HepG2 (cell line): ENCODE data around the gene AXIN1. TPM values are rescaled to one million over a fixed set of nuclear protein-coding genes. Genes with fewer than 3 reads are reported as not detected.

Source experiments
- ARNT2 ChIP-seq: sonication (generic); formaldehyde crosslinking; IDR thresholded peaks from 2 replicates; pipeline ENCODE4 v1.8.0; 2022; ENCODE audit warnings: mild to moderate bottlenecking, low read depth, missing genetic modification reagents, moderate library complexity
- IKZF4 ChIP-seq: sonication (generic); formaldehyde crosslinking; IDR thresholded peaks from 2 replicates; pipeline ENCODE4 v1.5.1; 2020; ENCODE audit warnings: borderline replicate concordance, mild to moderate bottlenecking, low read depth, missing genetic modification reagents; ENCODE audit errors: not compliant biosample characterization
- KAT8 ChIP-seq: IDR thresholded peaks from 2 replicates; pipeline ENCODE4 v1.6.1; 2016; ENCODE audit warnings: missing genetic modification reagents, missing compliant biosample characterization
- MEIS2 ChIP-seq: sonication (generic); formaldehyde crosslinking; IDR thresholded peaks from 2 replicates; pipeline ENCODE4 v1.9.0; 2021; ENCODE audit warnings: mild to moderate bottlenecking, missing genetic modification reagents
- NRL ChIP-seq: sonication (generic); formaldehyde crosslinking; IDR thresholded peaks from 2 replicates; pipeline ENCODE4 v1.5.0; 2020; ENCODE audit warnings: missing genetic modification reagents, mild to moderate bottlenecking, moderate library complexity, borderline replicate concordance
- PHF21A ChIP-seq: sonication (generic); formaldehyde crosslinking; IDR thresholded peaks from 2 replicates; pipeline ENCODE4 v1.5.0; 2020; ENCODE audit warnings: mild to moderate bottlenecking, missing genetic modification reagents
- SSRP1 ChIP-seq: IDR thresholded peaks from 2 replicates; pipeline ENCODE4 v1.6.1; 2016; ENCODE audit warnings: control low read depth
- ZNF709 ChIP-seq: sonication (generic); formaldehyde crosslinking; IDR thresholded peaks from 2 replicates; pipeline ENCODE4 v1.5.0; 2020; ENCODE audit warnings: mild to moderate bottlenecking, missing genetic modification reagents
- polyA plus RNA-seq, 8 experiments: library from polyadenylated mRNA; depleted of rRNA in 3 of 8; stranded (reverse) in 7 of 8; unstranded in 1 of 8; fragments of >200 nt; fragmentation: Illumina TruSeq in 4 of 8; extraction: Trizol in 4 of 8; gene quantifications; 2 replicates each; pipeline versions ENCODE4 v1.2.1 to v1.2.3, GENCODE V29; 2011 to 2016; ENCODE audit warnings: low read depth in 4 of 8, missing spikeins in 1 of 8, mixed read lengths in 1 of 8; ENCODE audit not compliant: insufficient read depth in 1 of 8
- total RNA-seq, 5 experiments: library from RNA; depleted of rRNA; stranded (reverse); fragments of >200 nt; fragmentation: Illumina TruSeq; extraction: Trizol; gene quantifications; 2 replicates each; pipeline ENCODE4 v1.2.3, GENCODE V29; 2016; ENCODE audit warnings: low read depth in 1 of 5
- TF ChIP-seq, protein P1 (sequence below): sonication (generic); formaldehyde crosslinking; IDR thresholded peaks from 2 replicates; pipeline ENCODE4; 2020; ENCODE audit warnings: missing genetic modification reagents, mild to moderate bottlenecking, borderline replicate concordance
- TF ChIP-seq, protein P2 (sequence below): sonication (generic); formaldehyde crosslinking; IDR thresholded peaks from 2 replicates; pipeline ENCODE4 v1.8.1; 2023; ENCODE audit warnings: mild to moderate bottlenecking, missing genetic modification reagents
- TF ChIP-seq, protein P3 (sequence below): IDR thresholded peaks from 2 replicates; pipeline ENCODE4 v1.4.0; 2020; ENCODE audit warnings: mild to moderate bottlenecking, missing genetic modification reagents
- TF ChIP-seq, protein P4 (sequence below): sonication (generic); formaldehyde crosslinking; IDR thresholded peaks from 2 replicates; pipeline ENCODE4 v1.9.0; 2021; ENCODE audit warnings: missing genetic modification reagents, mild to moderate bottlenecking, borderline replicate concordance
- TF ChIP-seq, protein P5 (sequence below): sonication (generic); formaldehyde crosslinking; IDR thresholded peaks from 2 replicates; pipeline ENCODE4 v1.5.1; 2020; ENCODE audit warnings: mild to moderate bottlenecking, missing genetic modification reagents, moderate library complexity

The AXIN1 gene
- total and polyA plus RNA-seq, 2 of the 13 experiments (the other 11 are each of a cell fraction or from before 2014, with no cell fraction given), result 24.0 to 26.0 TPM

DNA sequence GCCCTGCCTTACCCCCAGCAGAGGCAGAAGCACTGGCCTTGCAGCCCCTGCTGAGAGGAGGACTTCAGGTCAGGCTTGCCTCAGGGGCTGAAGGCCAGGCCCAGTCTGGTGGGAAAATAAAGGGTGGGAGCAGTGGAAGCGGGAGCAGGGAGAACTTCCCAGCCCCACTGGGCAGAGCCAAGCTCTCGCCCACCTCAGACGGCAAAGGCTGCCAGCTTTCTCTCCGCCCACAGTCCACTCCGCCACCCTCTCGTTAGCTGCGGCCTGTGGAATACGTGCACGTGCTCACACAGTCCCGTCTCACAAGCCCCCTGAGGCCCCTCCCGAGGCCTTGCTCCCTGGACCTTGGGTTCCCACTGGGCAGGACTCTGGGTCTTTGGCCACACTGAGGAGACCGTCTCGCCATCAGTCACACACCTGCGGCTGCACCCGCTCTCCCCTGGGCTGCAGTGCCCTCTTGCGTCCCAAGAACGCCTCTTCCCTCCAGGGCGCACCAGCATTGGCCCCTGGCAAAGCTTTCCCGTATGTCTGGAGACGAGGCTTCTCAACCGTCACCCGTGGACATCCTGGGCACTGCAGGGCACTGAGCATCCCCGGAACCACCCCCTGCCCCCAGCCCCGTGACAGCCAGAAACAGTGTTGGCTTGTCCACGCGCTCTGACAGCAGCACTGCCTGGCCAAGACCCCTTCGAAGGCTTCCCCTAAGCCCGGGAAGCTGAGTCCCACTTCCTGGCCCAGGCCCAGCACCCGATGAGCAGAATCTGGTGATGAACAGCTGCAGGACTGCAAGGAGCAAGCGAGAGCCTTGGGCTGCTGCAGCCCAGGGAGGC is 9.6 kb upstream of the AXIN1 start (continued):
- TF ChIP-seq, protein P1, sequence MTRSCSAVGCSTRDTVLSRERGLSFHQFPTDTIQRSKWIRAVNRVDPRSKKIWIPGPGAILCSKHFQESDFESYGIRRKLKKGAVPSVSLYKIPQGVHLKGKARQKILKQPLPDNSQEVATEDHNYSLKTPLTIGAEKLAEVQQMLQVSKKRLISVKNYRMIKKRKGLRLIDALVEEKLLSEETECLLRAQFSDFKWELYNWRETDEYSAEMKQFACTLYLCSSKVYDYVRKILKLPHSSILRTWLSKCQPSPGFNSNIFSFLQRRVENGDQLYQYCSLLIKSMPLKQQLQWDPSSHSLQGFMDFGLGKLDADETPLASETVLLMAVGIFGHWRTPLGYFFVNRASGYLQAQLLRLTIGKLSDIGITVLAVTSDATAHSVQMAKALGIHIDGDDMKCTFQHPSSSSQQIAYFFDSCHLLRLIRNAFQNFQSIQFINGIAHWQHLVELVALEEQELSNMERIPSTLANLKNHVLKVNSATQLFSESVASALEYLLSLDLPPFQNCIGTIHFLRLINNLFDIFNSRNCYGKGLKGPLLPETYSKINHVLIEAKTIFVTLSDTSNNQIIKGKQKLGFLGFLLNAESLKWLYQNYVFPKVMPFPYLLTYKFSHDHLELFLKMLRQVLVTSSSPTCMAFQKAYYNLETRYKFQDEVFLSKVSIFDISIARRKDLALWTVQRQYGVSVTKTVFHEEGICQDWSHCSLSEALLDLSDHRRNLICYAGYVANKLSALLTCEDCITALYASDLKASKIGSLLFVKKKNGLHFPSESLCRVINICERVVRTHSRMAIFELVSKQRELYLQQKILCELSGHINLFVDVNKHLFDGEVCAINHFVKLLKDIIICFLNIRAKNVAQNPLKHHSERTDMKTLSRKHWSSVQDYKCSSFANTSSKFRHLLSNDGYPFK (CRISPR knock-in tag), result peak; percentile 73
- TF ChIP-seq ZNF709 (CRISPR knock-in tag) (peak; percentile 88), MEIS2 (CRISPR knock-in tag) (peak; percentile 32), NRL (CRISPR knock-in tag) (no peak; the same call in none of the 2 replicates), KAT8 (CRISPR knock-in tag) (peak; percentile 53; the same call in 1 of the 2 replicates), PHF21A (peak; percentile 78; the same call in 1 of the 2 replicates), ARNT2 (CRISPR knock-in tag) (peak; percentile 60; the same call in 1 of the 2 replicates), IKZF4 (peak; percentile 66), SSRP1 (CRISPR knock-in tag) (no peak)
- TF ChIP-seq, protein P2, sequence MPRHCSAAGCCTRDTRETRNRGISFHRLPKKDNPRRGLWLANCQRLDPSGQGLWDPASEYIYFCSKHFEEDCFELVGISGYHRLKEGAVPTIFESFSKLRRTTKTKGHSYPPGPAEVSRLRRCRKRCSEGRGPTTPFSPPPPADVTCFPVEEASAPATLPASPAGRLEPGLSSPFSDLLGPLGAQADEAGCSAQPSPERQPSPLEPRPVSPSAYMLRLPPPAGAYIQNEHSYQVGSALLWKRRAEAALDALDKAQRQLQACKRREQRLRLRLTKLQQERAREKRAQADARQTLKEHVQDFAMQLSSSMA (CRISPR knock-in tag), result no peak
- TF ChIP-seq, protein P3, sequence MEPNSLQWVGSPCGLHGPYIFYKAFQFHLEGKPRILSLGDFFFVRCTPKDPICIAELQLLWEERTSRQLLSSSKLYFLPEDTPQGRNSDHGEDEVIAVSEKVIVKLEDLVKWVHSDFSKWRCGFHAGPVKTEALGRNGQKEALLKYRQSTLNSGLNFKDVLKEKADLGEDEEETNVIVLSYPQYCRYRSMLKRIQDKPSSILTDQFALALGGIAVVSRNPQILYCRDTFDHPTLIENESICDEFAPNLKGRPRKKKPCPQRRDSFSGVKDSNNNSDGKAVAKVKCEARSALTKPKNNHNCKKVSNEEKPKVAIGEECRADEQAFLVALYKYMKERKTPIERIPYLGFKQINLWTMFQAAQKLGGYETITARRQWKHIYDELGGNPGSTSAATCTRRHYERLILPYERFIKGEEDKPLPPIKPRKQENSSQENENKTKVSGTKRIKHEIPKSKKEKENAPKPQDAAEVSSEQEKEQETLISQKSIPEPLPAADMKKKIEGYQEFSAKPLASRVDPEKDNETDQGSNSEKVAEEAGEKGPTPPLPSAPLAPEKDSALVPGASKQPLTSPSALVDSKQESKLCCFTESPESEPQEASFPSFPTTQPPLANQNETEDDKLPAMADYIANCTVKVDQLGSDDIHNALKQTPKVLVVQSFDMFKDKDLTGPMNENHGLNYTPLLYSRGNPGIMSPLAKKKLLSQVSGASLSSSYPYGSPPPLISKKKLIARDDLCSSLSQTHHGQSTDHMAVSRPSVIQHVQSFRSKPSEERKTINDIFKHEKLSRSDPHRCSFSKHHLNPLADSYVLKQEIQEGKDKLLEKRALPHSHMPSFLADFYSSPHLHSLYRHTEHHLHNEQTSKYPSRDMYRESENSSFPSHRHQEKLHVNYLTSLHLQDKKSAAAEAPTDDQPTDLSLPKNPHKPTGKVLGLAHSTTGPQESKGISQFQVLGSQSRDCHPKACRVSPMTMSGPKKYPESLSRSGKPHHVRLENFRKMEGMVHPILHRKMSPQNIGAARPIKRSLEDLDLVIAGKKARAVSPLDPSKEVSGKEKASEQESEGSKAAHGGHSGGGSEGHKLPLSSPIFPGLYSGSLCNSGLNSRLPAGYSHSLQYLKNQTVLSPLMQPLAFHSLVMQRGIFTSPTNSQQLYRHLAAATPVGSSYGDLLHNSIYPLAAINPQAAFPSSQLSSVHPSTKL (CRISPR knock-in tag), result peak; percentile 71
- TF ChIP-seq, protein P4, sequence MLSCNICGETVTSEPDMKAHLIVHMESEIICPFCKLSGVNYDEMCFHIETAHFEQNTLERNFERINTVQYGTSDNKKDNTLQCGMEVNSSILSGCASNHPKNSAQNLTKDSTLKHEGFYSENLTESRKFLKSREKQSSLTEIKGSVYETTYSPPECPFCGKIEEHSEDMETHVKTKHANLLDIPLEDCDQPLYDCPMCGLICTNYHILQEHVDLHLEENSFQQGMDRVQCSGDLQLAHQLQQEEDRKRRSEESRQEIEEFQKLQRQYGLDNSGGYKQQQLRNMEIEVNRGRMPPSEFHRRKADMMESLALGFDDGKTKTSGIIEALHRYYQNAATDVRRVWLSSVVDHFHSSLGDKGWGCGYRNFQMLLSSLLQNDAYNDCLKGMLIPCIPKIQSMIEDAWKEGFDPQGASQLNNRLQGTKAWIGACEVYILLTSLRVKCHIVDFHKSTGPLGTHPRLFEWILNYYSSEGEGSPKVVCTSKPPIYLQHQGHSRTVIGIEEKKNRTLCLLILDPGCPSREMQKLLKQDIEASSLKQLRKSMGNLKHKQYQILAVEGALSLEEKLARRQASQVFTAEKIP (CRISPR knock-in tag), result no peak
- TF ChIP-seq, protein P5, sequence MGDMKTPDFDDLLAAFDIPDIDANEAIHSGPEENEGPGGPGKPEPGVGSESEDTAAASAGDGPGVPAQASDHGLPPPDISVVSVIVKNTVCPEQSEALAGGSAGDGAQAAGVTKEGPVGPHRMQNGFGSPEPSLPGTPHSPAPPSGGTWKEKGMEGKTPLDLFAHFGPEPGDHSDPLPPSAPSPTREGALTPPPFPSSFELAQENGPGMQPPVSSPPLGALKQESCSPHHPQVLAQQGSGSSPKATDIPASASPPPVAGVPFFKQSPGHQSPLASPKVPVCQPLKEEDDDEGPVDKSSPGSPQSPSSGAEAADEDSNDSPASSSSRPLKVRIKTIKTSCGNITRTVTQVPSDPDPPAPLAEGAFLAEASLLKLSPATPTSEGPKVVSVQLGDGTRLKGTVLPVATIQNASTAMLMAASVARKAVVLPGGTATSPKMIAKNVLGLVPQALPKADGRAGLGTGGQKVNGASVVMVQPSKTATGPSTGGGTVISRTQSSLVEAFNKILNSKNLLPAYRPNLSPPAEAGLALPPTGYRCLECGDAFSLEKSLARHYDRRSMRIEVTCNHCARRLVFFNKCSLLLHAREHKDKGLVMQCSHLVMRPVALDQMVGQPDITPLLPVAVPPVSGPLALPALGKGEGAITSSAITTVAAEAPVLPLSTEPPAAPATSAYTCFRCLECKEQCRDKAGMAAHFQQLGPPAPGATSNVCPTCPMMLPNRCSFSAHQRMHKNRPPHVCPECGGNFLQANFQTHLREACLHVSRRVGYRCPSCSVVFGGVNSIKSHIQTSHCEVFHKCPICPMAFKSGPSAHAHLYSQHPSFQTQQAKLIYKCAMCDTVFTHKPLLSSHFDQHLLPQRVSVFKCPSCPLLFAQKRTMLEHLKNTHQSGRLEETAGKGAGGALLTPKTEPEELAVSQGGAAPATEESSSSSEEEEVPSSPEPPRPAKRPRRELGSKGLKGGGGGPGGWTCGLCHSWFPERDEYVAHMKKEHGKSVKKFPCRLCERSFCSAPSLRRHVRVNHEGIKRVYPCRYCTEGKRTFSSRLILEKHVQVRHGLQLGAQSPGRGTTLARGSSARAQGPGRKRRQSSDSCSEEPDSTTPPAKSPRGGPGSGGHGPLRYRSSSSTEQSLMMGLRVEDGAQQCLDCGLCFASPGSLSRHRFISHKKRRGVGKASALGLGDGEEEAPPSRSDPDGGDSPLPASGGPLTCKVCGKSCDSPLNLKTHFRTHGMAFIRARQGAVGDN, result peak; percentile 99
